ENCODE data around the gene OR13C9. TPM values are rescaled to one million over a fixed set of nuclear protein-coding genes. Genes with fewer than 3 reads are reported as not detected.

Gene OR13C9
- polyA plus RNA-seq, 3 donors: not detected

GRCh38 chr9:104617418-104617817 lies 586 bp downstream of the OR13C9 start:
- H3K9me3 Mint-ChIP-seq: peaks cover 0 to 3% (median 0%) of the 10 kb centered on the region in 7 donors
- no peak overlapping the region for H3K9ac ChIP-seq (ENCODE audit: insufficient read depth, low read length, poor library complexity, severe bottlenecking)
- H3K4me1 ChIP-seq (ENCODE audit: control insufficient read depth in 1 of 2, insufficient read depth in 2 of 2, low read length in 2 of 2): no peaks in the 10 kb centered on the region
- no peak overlapping the region for H3K4me3 Mint-ChIP-seq
- H3K4me3 ChIP-seq (replicated peaks in 1 of 3; ENCODE audit: low read depth in 2 of 3, low read length in 3 of 3): no peak overlapping the region
- H3K27me3 ChIP-seq (ENCODE audit: control insufficient read depth in 2 of 2, insufficient read depth in 2 of 2, low read length in 2 of 2): no peaks in the 10 kb centered on the region
- H3K36me3 Mint-ChIP-seq: no peaks in the 10 kb centered on the region
- no peaks in the 10 kb centered on the region for H3K36me3 ChIP-seq (replicated peaks in 1 of 2; ENCODE audit: control insufficient read depth in 1 of 2, insufficient read depth in 2 of 2, low read length in 2 of 2)
- no peak overlapping the region for H3K4me2 ChIP-seq (replicated peaks; ENCODE audit: extremely low read depth, low read length, poor library complexity, severe bottlenecking)
- H4K20me1 ChIP-seq (ENCODE audit: insufficient read depth, low read length): no peaks in the 10 kb centered on the region
- peaks cover 0 to 2% (median 0%) of the 10 kb centered on the region in 3 donors for H3K27me3 Mint-ChIP-seq (ENCODE audit: low read depth in 3 of 3)
- H3K27ac ChIP-seq (ENCODE audit: low read depth in 1 of 2, low read length in 2 of 2): no peak overlapping the region
- intact Hi-C loops (cut with micrococcal nuclease): no loop called here
- no peaks in the 10 kb centered on the region for H3K79me2 ChIP-seq (ENCODE audit: insufficient read depth, low read length)
- TF ChIP-seq CTCF (IDR thresholded peaks at IDR 0.05): no peak
- H3K4me1 Mint-ChIP-seq: no peaks in the 10 kb centered on the region
- H3K9me3 ChIP-seq (replicated peaks in 1 of 2; ENCODE audit: control insufficient read depth in 1 of 2, insufficient read depth in 1 of 2, low read length in 2 of 2): no peaks in the 10 kb centered on the region
- no peak overlapping the region for H2AFZ ChIP-seq (ENCODE audit: insufficient read depth, low read depth, low read length, poor library complexity, severe bottlenecking)
- no peak for DNase-seq
- H3K27ac Mint-ChIP-seq: no peak overlapping the region

DNA sequence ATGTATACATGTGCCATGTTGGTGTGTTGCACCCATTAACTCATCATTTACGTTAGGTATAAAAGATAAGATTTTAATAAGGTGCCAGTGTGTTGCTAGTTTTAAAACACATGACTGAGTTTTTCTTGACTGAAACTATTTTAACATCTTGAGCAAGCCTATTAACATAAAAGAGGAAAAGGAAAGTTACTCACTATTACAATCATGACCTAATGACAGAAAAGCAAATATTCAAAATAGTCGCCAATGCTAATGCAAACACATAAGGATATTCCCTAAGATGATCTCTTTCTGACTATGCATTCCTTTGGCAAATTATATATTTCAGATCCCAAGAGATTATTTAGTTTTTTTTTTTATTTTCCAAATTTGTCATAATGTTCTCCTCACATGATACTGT lies 6.8 kb downstream of the OR13C9 start:
- H3K4me2 ChIP-seq (replicated peaks; ENCODE audit: extremely low read depth, low read length, poor library complexity, severe bottlenecking): no peak overlapping the region
- intact Hi-C loops (cut with micrococcal nuclease): no loop called here
- Mint-ChIP-seq H3K9me3 (peaks cover 0 to 3% (median 0%) of the 10 kb centered on the region in 7 donors), H3K27ac (no peak overlapping the region), H3K4me1 (no peaks in the 10 kb centered on the region), H3K4me3 (no peak overlapping the region), H3K27me3 (ENCODE audit: low read depth in 3 of 3) (peaks cover 0 to 1% (median 0%) of the 10 kb centered on the region in 3 donors), H3K36me3 (no peaks in the 10 kb centered on the region)
- H3K4me3 ChIP-seq (replicated peaks in 1 of 3; ENCODE audit: low read depth in 2 of 3, low read length in 3 of 3): no peak overlapping the region
- H4K20me1 ChIP-seq (ENCODE audit: insufficient read depth, low read length): no peaks in the 10 kb centered on the region
- no peaks in the 10 kb centered on the region for H3K9me3 ChIP-seq (replicated peaks in 1 of 2; ENCODE audit: control insufficient read depth in 1 of 2, insufficient read depth in 1 of 2, low read length in 2 of 2)
- no peaks in the 10 kb centered on the region for H3K36me3 ChIP-seq (replicated peaks in 1 of 2; ENCODE audit: control insufficient read depth in 1 of 2, insufficient read depth in 2 of 2, low read length in 2 of 2)
- no peak overlapping the region for H2AFZ ChIP-seq (ENCODE audit: insufficient read depth, low read depth, low read length, poor library complexity, severe bottlenecking)
- no peaks in the 10 kb centered on the region for H3K4me1 ChIP-seq (ENCODE audit: control insufficient read depth in 1 of 2, insufficient read depth in 2 of 2, low read length in 2 of 2)
- DNase-seq: no peak
- no peaks in the 10 kb centered on the region for H3K27me3 ChIP-seq (ENCODE audit: control insufficient read depth in 2 of 2, insufficient read depth in 2 of 2, low read length in 2 of 2)
- no CpG with 5 or more reads among the region's 2 CpGs for WGBS (ENCODE audit: insufficient coverage)
- no peaks in the 10 kb centered on the region for H3K79me2 ChIP-seq (ENCODE audit: insufficient read depth, low read length)
- H3K9ac ChIP-seq (ENCODE audit: insufficient read depth, low read length, poor library complexity, severe bottlenecking): no peak overlapping the region
- TF ChIP-seq CTCF (IDR thresholded peaks at IDR 0.05): no peak
- no peak overlapping the region for H3K27ac ChIP-seq (ENCODE audit: low read depth in 1 of 2, low read length in 2 of 2)

All from CD14-positive monocyte (primary cell).